Skeletal muscle satellite cell (primary cell): ENCODE data around the gene EML4. TPM values are rescaled to one million over a fixed set of nuclear protein-coding genes. Genes with fewer than 3 reads are reported as not detected.
"Not testable (repeated sequence)": the region's sequence is repeated elsewhere in the genome, so short reads cannot be mapped to it uniquely, and the experiment has no call there.

Source experiments
- H3K27me3 ChIP-seq: 2 replicates; pipeline ENCODE4 v1.7.0; 2013; ENCODE audit warnings: low read length; ENCODE audit not compliant: control insufficient read depth, insufficient read depth
- H3K36me3 ChIP-seq: 2 replicates; pipeline ENCODE4 v1.7.0; 2013; ENCODE audit warnings: mild to moderate bottlenecking, control low read depth, low read length; ENCODE audit not compliant: insufficient read depth
- H3K4me1 ChIP-seq: 2 replicates; pipeline ENCODE4 v1.7.0; 2013; ENCODE audit warnings: low read length; ENCODE audit not compliant: control insufficient read depth, insufficient read depth
- H3K4me2 ChIP-seq: 2 replicates; pipeline ENCODE4 v1.7.0; 2013; ENCODE audit warnings: mild to moderate bottlenecking, low read length
- H3K4me3 ChIP-seq: 2 replicates; pipeline ENCODE4 v1.7.0; 2013; ENCODE audit warnings: low read length
- H3K9ac ChIP-seq: 2 replicates; pipeline ENCODE4 v1.7.0; 2013; ENCODE audit warnings: mild to moderate bottlenecking, low read depth, low read length, moderate library complexity
- H3K9me3 ChIP-seq: replicated peaks from 2 replicates; pipeline ENCODE4 v1.7.0; 2013; ENCODE audit warnings: mild to moderate bottlenecking, control low read depth, low read length
- total RNA-seq: library from RNA; depleted of rRNA; stranded (reverse); fragments of >200 nt; gene quantifications from 2 replicates; pipeline ENCODE4 v1.2.3, GENCODE V29; 2012; rRNA removed

Gene EML4
- total RNA-seq = 29.9 and 39.8 TPM in 2 replicates

- Histone ChIP-seq H3K9me3 (no peaks in the 10 kb centered on the region), H3K4me1 (peaks cover 17% of the 10 kb centered on the region), H3K36me3 (no peaks in the 10 kb centered on the region), H3K9ac (peak within 1 kb of the TSS; percentile 96), H3K27me3 (peaks cover 5% of the 10 kb centered on the region), H3K4me3 (peak within 1 kb of the TSS; percentile 99), H3K4me2 (peak within 1 kb of the TSS; percentile 85)
These were observed at the start of gene EML4 for GRCh38 chr2:42169100-42169873. EML4 (plus strand) TSS chr2:42169353; CDS start chr2:42169612, 259 bp downstream.

DNA sequence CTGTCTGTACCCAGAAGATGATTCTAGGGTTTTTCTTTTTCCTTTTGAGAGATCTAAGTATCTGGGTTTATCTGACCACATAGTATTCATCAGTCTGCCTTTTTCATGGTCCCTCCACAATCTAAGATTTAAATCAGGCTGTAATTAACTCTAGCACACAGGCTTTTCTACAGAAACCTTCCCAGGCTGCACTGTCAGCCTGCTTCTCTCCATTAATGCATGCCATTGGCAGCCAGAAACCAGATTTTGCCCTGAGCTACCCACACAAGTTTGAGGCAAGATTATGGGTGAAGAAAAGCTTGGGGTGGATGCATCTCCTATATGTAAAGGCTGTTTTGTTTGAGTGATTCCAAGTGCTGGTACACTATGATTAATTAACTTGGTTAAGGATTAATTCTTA lies 45.7 kb upstream of the EML4 start:
- Histone ChIP-seq H3K4me2 (no peak overlapping the region), H3K4me1 (peaks cover 20% of the 10 kb centered on the region), H3K4me3 (no peak overlapping the region), H3K9ac (no peak overlapping the region), H3K27me3 (no peaks in the 10 kb centered on the region), H3K9me3 (no peaks in the 10 kb centered on the region), H3K36me3 (no peaks in the 10 kb centered on the region)

DNA sequence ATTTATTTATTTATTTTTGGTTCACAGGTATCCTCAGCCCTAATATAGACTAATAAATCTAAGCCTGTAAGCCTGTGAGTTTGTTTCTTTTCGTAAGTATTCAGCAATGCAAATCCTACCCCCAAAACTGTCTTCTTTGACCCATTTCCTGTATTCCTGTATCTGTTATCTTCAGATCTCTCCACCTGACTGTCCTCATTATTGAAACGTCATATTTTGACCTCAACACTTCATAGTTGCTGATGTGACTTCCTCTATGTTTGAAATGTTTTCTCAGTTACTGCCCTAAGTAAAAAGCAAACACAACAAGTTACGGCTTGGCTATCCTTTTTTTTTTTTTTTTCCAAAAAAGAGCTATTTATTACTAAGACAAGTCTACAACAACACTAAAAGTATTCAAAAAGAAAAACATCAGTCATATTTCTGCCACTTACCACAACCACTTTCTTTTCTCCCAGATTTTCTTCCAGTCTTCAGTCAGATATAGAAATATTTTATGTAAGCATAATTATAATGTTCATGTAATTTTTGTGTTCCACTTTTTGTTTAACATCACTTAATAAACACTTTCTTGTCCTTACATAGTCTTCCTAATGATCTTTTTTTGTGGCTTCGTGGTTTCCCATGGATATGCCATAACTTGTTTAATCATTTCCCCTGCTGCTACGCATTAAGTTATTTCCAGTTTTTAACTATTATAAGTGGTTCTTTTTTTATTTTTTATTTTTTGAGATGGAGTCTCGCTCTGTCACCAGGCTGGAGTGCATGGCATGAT lies 45.0 kb upstream of the EML4 start:
- H3K9ac ChIP-seq = no peak overlapping the region
- H3K4me3 ChIP-seq = no peak overlapping the region
- peaks cover 21% of the 10 kb centered on the region for H3K4me1 ChIP-seq
- H3K36me3 ChIP-seq = no peaks in the 10 kb centered on the region
- no peaks in the 10 kb centered on the region for H3K27me3 ChIP-seq
- H3K4me2 ChIP-seq = no peak overlapping the region
- no peaks in the 10 kb centered on the region for H3K9me3 ChIP-seq

DNA sequence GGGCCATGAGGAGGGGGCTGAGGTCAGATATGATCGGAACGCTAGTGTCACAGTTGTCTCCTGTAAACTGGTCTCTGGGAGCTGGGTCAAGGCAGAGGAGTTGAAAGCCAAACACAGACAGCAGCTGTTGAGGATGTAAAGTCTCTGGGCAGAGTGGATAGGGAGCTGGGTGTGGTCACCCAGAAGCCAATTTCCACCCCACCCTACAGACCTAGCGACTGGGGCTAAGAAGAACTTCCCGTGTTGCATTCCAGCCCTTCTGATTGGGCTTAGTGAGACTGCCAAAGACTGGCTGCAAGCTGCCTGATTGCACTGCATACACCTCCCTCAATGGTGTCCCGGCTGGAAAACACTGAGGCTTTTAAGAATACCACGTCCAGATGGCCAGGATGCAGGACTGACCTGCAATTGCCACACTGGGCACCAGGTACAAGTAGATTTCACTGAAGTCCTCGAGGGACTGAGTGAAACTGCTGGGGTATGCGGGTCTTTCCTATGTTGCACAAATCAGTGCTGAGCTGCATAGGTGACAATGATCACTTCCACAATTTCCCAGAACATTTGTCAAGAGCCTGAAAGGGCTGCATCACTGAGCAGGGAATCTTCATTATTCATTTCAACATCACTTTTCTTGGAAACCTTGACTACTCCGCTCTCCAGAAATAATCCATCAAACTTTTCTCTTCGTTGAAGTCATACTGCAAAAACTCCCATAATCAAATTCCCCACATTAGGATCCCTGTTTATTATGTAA lies 43.1 kb upstream of the EML4 start:
- Histone ChIP-seq H3K9me3 (no peaks in the 10 kb centered on the region), H3K4me2 (peak overlapping the region; percentile 34), H3K27me3 (no peaks in the 10 kb centered on the region), H3K9ac (no peak overlapping the region), H3K4me1 (peaks cover 22% of the 10 kb centered on the region), H3K36me3 (no peaks in the 10 kb centered on the region), H3K4me3 (no peak overlapping the region)

- not testable (repeated sequence) for H3K27me3 ChIP-seq, H3K4me3 ChIP-seq, H3K9me3 ChIP-seq, H3K36me3 ChIP-seq, H3K4me2 ChIP-seq, H3K9ac ChIP-seq
- H3K4me1 ChIP-seq = peaks cover 26% of the 10 kb centered on the region
These were observed 42.3 kb upstream of the EML4 start for GRCh38 chr2:42126873-42127272.

GRCh38 chr2:42127425-42128424 lies 41.4 kb upstream of the EML4 start:
- no peaks in the 10 kb centered on the region for H3K36me3 ChIP-seq
- no peaks in the 10 kb centered on the region for H3K27me3 ChIP-seq
- no peaks in the 10 kb centered on the region for H3K9me3 ChIP-seq
- H3K4me3 ChIP-seq = no peak overlapping the region
- peaks cover 34% of the 10 kb centered on the region for H3K4me1 ChIP-seq
- no peak overlapping the region for H3K4me2 ChIP-seq
- no peak overlapping the region for H3K9ac ChIP-seq

GRCh38 chr2:42128721-42129486 lies 40.2 kb upstream of the EML4 start:
- Histone ChIP-seq H3K9ac (no peak overlapping the region), H3K4me3 (no peak overlapping the region), H3K9me3 (no peaks in the 10 kb centered on the region), H3K27me3 (no peaks in the 10 kb centered on the region), H3K4me1 (peaks cover 43% of the 10 kb centered on the region), H3K36me3 (no peaks in the 10 kb centered on the region), H3K4me2 (no peak overlapping the region)

- no peaks in the 10 kb centered on the region for H3K9me3 ChIP-seq
- H3K4me1 ChIP-seq = peaks cover 43% of the 10 kb centered on the region
- no peak overlapping the region for H3K4me2 ChIP-seq
- no peaks in the 10 kb centered on the region for H3K36me3 ChIP-seq
- no peak overlapping the region for H3K4me3 ChIP-seq
- no peak overlapping the region for H3K9ac ChIP-seq
- H3K27me3 ChIP-seq = no peaks in the 10 kb centered on the region
These were observed 39.7 kb upstream of the EML4 start for GRCh38 chr2:42129487-42129852.

DNA sequence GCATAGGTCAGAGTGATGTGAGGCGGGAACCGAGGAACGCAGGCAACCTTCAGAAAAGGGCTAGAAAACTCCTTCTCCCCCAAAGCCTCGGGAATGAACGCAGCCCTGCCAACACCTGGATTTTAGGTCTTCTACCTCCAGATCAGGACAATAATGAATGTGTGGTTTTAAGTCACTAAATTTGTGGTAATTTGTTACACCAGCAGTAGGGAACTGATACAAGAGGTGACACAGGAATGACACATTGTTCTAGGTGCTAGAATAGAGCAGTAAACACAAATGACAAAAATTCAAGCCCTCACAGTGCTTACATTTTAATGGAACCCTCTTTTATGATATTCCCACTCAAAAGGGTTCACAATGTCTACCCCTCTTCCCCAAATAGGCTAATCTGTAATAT lies 39.2 kb upstream of the EML4 start:
- no peak overlapping the region for H3K9ac ChIP-seq
- H3K4me1 ChIP-seq = peaks cover 43% of the 10 kb centered on the region
- H3K9me3 ChIP-seq = no peaks in the 10 kb centered on the region
- no peaks in the 10 kb centered on the region for H3K27me3 ChIP-seq
- H3K36me3 ChIP-seq = no peaks in the 10 kb centered on the region
- no peak overlapping the region for H3K4me2 ChIP-seq
- H3K4me3 ChIP-seq = no peak overlapping the region

DNA sequence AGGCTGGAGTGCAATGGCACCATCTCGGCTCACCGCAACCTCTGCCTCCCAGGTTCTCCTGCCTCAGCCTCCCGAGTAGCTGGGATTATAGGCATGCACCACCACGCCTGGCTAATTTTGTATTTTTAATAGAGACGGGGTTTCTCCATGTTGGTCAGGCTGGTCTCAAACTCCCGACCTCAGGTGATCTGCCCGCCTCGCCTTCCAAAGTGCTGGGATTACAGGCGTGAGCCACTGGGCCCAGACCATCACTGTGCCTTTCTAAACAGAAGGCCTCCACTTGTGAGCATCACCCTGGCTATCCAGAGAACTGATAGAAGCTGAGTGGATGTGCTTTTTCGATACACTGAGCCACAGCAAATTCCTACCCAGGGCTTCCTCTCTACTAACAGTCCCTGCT lies 38.3 kb upstream of the EML4 start:
- not testable (repeated sequence) for H3K4me2 ChIP-seq, H3K4me3 ChIP-seq, H3K9me3 ChIP-seq, H3K36me3 ChIP-seq, H3K9ac ChIP-seq, H3K27me3 ChIP-seq
- peaks cover 39% of the 10 kb centered on the region for H3K4me1 ChIP-seq
